ENCODE data around the gene UTP25. TPM values are rescaled to one million over a fixed set of nuclear protein-coding genes. Genes with fewer than 3 reads are reported as not detected.

Gene UTP25
- total RNA-seq, 4 donors from 2014 or later = 3.5 to 14.9 (median 6.3) TPM

GRCh38 chr1:209784265-209785169, 43.3 kb upstream of the UTP25 start, which contains the start of gene C1orf74:
Gene C1orf74 (minus strand): TSS chr1:209784559. CDS start chr1:209783634, 925 bp downstream.
- H3K9me3 ChIP-seq = no peaks in the 10 kb centered on the region
- no peaks in the 10 kb centered on the region for H3K27me3 ChIP-seq
- peak within 1 kb of the TSS; percentile 64 to 77 (median 68) for H3K4me3 ChIP-seq
- peak within 1 kb of the TSS; percentile 85 to 91 (median 88) for H3K27ac ChIP-seq
- peak; percentile 98 to 100 (median 99) for DNase-seq
- peaks cover 0 to 32% (median 0%) of the 10 kb centered on the region in 4 donors for H3K4me1 ChIP-seq
- H3K36me3 ChIP-seq = peaks cover 0 to 13% (median 0%) of the 10 kb centered on the region in 3 donors
- TF ChIP-seq CTCF (IDR thresholded peaks at IDR 0.05) (peak in 2 of 6 experiments; percentile 13 to 17), POLR2A (IDR thresholded peaks at IDR 0.05) (peak; percentile 56 to 60)

DNA sequence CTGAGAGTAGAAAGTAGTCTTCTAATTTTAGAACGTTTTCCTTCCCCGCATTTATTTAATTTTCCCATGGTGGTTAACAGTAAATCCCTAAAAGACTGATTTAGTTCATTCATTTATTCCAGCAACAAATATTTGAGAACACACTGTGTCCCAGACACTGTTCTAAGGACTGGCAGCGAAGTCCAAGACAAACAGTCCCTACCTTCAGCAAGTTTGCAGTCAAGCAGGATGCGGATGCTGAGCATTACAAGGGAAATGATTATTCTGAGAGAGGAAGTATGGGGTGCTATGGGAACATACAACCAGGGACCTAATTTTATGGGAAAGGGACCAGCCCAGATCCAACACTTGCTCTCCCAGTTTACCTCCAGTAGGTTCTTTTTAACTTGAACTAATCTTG, 42.2 kb upstream of the UTP25 start:
- Histone ChIP-seq H3K27me3 (no peaks in the 10 kb centered on the region), H3K4me3 (no peak overlapping the region), H3K27ac (peak overlapping the region in 1 of 4 donors; percentile 91), H3K9me3 (no peaks in the 10 kb centered on the region), H3K4me1 (peaks cover 0 to 39% (median 0%) of the 10 kb centered on the region in 4 donors), H3K36me3 (peaks cover 0 to 23% (median 0%) of the 10 kb centered on the region in 3 donors)
- TF ChIP-seq CTCF (IDR thresholded peaks at IDR 0.05) (no peak), POLR2A (IDR thresholded peaks at IDR 0.05) (no peak)
- DNase-seq = no peak

DNA sequence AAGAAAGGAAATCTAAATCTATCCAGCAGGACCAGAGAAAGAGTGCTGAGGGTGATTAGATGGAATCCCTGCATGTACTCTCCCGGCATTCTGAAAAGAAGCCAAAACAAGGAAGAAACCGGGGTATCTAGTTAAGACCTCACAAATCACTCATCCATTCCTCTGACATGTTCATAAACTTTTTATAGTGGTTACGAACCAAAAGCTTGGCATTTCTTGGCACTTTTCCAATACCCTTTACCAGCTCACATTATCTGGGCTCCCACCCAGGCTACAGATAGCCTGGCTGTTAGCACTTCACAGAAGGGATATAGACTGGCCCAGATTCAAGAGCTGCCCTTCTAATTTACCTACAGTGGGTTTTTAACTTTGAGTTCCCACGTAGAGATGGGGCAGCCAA, 41.6 kb upstream of the UTP25 start:
- Histone ChIP-seq H3K27ac (no peak overlapping the region), H3K36me3 (peaks cover 0 to 23% (median 0%) of the 10 kb centered on the region in 3 donors), H3K4me1 (peaks cover 0 to 41% (median 0%) of the 10 kb centered on the region in 4 donors), H3K27me3 (no peaks in the 10 kb centered on the region), H3K4me3 (no peak overlapping the region), H3K9me3 (no peaks in the 10 kb centered on the region)
- TF ChIP-seq POLR2A (IDR thresholded peaks at IDR 0.05) (no peak), CTCF (IDR thresholded peaks at IDR 0.05) (no peak)
- no peak for DNase-seq

- no peaks in the 10 kb centered on the region for H3K27me3 ChIP-seq
- peak in 1 of 3 donors; percentile 59 for DNase-seq
- peaks cover 0 to 23% (median 0%) of the 10 kb centered on the region in 3 donors for H3K36me3 ChIP-seq
- no peak overlapping the region for H3K4me3 ChIP-seq
- H3K27ac ChIP-seq = peak overlapping the region in 3 of 4 donors; percentile 40 to 71 (median 69)
- H3K4me1 ChIP-seq = peaks cover 0 to 47% (median 2%) of the 10 kb centered on the region in 4 donors
- no peaks in the 10 kb centered on the region for H3K9me3 ChIP-seq
- no peak for TF ChIP-seq CTCF (IDR thresholded peaks at IDR 0.05)
- TF ChIP-seq POLR2A (IDR thresholded peaks at IDR 0.05) = no peak
Observed at GRCh38 chr1:209787551-209787950, 40.2 kb upstream of the UTP25 start.

DNA sequence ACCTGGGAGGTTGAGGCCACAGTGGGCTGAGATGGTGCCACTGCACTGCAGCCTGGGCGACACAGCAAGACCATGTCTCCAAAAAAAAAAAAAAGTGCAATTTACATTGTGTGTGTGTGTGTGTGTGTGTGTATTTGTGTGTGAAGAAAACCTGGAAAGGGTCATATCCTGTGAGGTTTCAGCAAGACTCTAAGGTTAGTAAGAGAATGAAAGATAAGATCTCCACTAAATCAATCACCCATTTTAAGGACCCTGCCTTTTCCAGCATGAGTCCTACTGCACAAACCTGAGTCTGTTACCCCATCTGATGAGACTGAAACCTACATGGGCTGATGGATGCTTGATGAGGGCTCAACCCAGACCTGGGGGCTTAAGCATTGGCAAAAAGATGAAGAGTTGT, 38.5 kb upstream of the UTP25 start:
- Histone ChIP-seq H3K4me1 (peaks cover 0 to 35% (median 2%) of the 10 kb centered on the region in 4 donors), H3K4me3 (no peak overlapping the region), H3K27me3 (no peaks in the 10 kb centered on the region), H3K27ac (no peak overlapping the region), H3K9me3 (no peaks in the 10 kb centered on the region), H3K36me3 (peaks cover 0 to 34% (median 0%) of the 10 kb centered on the region in 3 donors)
- no peak for DNase-seq
- TF ChIP-seq CTCF (IDR thresholded peaks at IDR 0.05) (no peak), POLR2A (IDR thresholded peaks at IDR 0.05) (no peak)
